Measurements from ENCODE around the gene SDHD. TPM values are rescaled to one million over a fixed set of nuclear protein-coding genes. Genes with fewer than 3 reads are reported as not detected.

SDHD gene
- total and polyA plus RNA-seq, 2 of the 8 experiments (the other 6 are each of a cell fraction or from before 2014, with no cell fraction given): 96.0 to 181 TPM

- Histone ChIP-seq H2AK5ac (ENCODE audit: low read depth, low read length) (no peak overlapping the region), H3K36me3 (ENCODE audit: control insufficient read depth in 2 of 4, insufficient read depth in 4 of 4, low read length in 3 of 4) (peaks cover 9 to 71% (median 35%) of the 10 kb centered on the region in 4 experiments; a peak in 7 of 8 replicates), H3K9ac (replicated peaks in 1 of 4; ENCODE audit: extremely low read depth in 1 of 4, low read depth in 3 of 4, low read length in 3 of 4) (no peak overlapping the region), H3K79me1 (ENCODE audit: low read depth, low read length) (0 out of 2 replicates have a peak, but pooled peaks cover 2% of the 10 kb centered on the region), H2BK120ac (replicated peaks; ENCODE audit: low read depth, low read length) (no peak overlapping the region), H3K4ac (replicated peaks; ENCODE audit: insufficient read length, low read depth, low read length) (no peak overlapping the region), H2BK15ac (ENCODE audit: low read length) (no peak overlapping the region), H4K91ac (replicated peaks; ENCODE audit: insufficient read length, low read length) (no peak overlapping the region), H3K27me3 (replicated peaks in 1 of 4; ENCODE audit: control insufficient read depth in 3 of 4, extremely low read depth in 1 of 4, insufficient read depth in 3 of 4, low read length in 3 of 4) (no peaks in the 10 kb centered on the region), H3K56ac (replicated peaks; ENCODE audit: insufficient read length, low read depth, low read length) (no peak overlapping the region), H3K14ac (ENCODE audit: insufficient read length) (no peak overlapping the region), H3K27ac (ENCODE audit: low read depth, low read length) (no peak overlapping the region), H2BK20ac (ENCODE audit: low read length) (no peak overlapping the region), H2BK5ac (ENCODE audit: low read depth, low read length) (no peak overlapping the region), H2BK12ac (ENCODE audit: low read depth, low read length) (no peak overlapping the region), H4K8ac (ENCODE audit: extremely low read depth, insufficient read depth, low read length) (no peak overlapping the region), H3K18ac (ENCODE audit: extremely low read depth, low read length) (no peak overlapping the region), H3K4me1 (replicated peaks in 1 of 4; ENCODE audit: control insufficient read depth in 3 of 4, insufficient read depth in 4 of 4, low read length in 3 of 4) (no peaks in the 10 kb centered on the region), H3K23ac (ENCODE audit: insufficient read length) (no peak overlapping the region), H3K23me2 (ENCODE audit: low read depth, low read length) (no peaks in the 10 kb centered on the region), H3K4me3 (ENCODE audit: extremely low read depth in 1 of 4, insufficient read depth in 2 of 4, low read depth in 3 of 4, low read length in 4 of 4) (no peak overlapping the region), H3K9me3 (ENCODE audit: insufficient read depth in 2 of 2, low read depth in 1 of 2, low read length in 1 of 2) (no peaks in the 10 kb centered on the region), H4K20me1 (replicated peaks in 1 of 2; ENCODE audit: control insufficient read depth in 1 of 2, insufficient read depth in 2 of 2, low read length in 2 of 2) (peaks cover 0 to 1% of the 10 kb centered on the region in 2 experiments), H4K5ac (ENCODE audit: insufficient read length, low read depth, low read length) (no peak overlapping the region), H3K79me2 (ENCODE audit: control insufficient read depth in 1 of 2, insufficient read depth in 2 of 2, low read length in 2 of 2) (peaks cover 0 to 1% of the 10 kb centered on the region in 2 experiments; a peak in 1 of 4 replicates), H2AFZ (ENCODE audit: low read length) (no peak overlapping the region), H3K4me2 (ENCODE audit: insufficient read depth in 1 of 2, low read depth in 2 of 2, low read length in 2 of 2) (no peak overlapping the region)
- DNase-seq (ENCODE audit: low read depth in 1 of 2, low spot score in 2 of 2) (no peak), FAIRE-seq (no peak)
- ChIA-PET CTCF (ENCODE audit: partially characterized antibody) (interaction anchor here (0.6 to 0.7 kb wide), 2 partner anchors 108 to 131 kb away, joined by 3 to 4 read pairs; no protein-coding TSS in a partner anchor), POLR2A (ENCODE audit: partially characterized antibody) (no interaction called here)
- TF ChIP-seq POLR2AphosphoS5 (IDR thresholded peaks at IDR 0.05; ENCODE audit: low read depth, low read length) (no peak), PHF8 (conservative IDR thresholded peaks at IDR 0.05; ENCODE audit: low read depth, low read length) (no peak), JUND (IDR thresholded peaks at IDR 0.05; ENCODE audit: low read length) (no peak), HDAC6 (IDR thresholded peaks at IDR 0.05; ENCODE audit: low read depth, low read length) (no peak), E2F6 (IDR thresholded peaks at IDR 0.05) (no peak), MAFK (IDR thresholded peaks at IDR 0.05; ENCODE audit: low read depth, low read length) (no peak), SIX5 (IDR thresholded peaks at IDR 0.05; ENCODE audit: low read depth, low read length) (no peak), RXRA (IDR thresholded peaks at IDR 0.05; ENCODE audit: insufficient read depth, low read depth, low read length) (no peak), CBX5 (IDR thresholded peaks at IDR 0.05; ENCODE audit: low read depth, low read length) (no peak), TCF12 (IDR thresholded peaks at IDR 0.05; ENCODE audit: low read depth, low read length) (no peak), ATF3 (IDR thresholded peaks at IDR 0.05; ENCODE audit: insufficient read depth, low read depth, low read length) (no peak), EP300 (IDR thresholded peaks at IDR 0.05; ENCODE audit: borderline replicate concordance in 1 of 2, low read depth in 2 of 2, low read length in 2 of 2) (no peak)
These were observed 49.1 kb upstream of the SDHD start for GRCh38 chr11:112037527-112037926.

Measured in H1 (cell line).